Activated CD4-positive, alpha-beta T cell treated with anti-CD3 and anti-CD28 coated beads for 24 hours (primary cell): ENCODE measurements around the gene ABCC6.
"Not testable (repeated sequence)": the region's sequence is repeated elsewhere in the genome, so short reads cannot be mapped to it uniquely, and the experiment has no call there.

Source experiments
- DNase-seq, 2 donors: peaks; one replicate each; pipeline ENCODE4 v3.0.0-alpha.2; 2020; ENCODE audit warnings: low read depth in 2 of 2

Gene ABCC6

DNA sequence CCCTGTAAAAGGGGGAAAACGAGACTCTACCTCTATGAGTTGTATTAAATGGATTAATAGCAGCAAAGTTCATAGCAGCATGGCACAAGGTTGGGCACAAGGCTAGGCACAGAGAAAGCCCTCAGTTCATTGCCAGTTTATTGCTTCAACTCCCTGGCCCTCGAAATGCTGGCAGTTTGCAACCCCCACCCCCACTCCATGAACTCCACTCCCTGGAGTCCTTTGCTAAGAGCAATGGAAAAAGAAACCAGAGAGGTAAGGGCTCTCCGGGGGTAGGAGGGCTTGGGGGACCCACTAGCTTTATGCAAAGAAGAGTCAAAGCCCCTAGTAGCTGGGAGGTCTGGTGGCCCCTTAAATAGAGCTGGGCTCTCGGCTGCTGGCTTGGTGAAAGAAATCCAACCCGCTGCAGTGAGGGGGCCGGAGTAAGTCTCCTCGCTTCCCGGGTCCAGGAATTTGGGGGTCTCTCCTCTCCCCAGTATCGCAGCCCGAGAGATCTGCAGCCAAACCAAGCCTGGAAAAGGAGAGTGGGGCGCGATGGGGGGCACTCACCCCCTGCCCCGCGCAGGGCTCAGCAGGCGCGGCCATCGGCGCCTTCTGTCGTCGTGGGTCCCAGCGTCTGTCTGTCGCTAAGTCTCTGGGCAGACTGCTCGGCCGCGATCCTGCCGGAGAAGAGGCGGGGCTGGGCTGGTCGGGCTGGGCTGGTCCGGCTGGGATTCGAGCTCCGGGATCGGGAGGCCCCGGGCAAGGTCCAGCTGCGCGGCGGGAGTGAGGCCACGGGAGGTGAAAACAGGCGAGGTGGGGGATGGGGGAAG is at the start of gene ABCC6:
Gene ABCC6, minus strand, starts transcription at position 645 of the 812 bp plus-strand sequence. Its CDS starts 60 bp downstream, at position 585.
- DNase-seq = not testable (repeated sequence)

DNA sequence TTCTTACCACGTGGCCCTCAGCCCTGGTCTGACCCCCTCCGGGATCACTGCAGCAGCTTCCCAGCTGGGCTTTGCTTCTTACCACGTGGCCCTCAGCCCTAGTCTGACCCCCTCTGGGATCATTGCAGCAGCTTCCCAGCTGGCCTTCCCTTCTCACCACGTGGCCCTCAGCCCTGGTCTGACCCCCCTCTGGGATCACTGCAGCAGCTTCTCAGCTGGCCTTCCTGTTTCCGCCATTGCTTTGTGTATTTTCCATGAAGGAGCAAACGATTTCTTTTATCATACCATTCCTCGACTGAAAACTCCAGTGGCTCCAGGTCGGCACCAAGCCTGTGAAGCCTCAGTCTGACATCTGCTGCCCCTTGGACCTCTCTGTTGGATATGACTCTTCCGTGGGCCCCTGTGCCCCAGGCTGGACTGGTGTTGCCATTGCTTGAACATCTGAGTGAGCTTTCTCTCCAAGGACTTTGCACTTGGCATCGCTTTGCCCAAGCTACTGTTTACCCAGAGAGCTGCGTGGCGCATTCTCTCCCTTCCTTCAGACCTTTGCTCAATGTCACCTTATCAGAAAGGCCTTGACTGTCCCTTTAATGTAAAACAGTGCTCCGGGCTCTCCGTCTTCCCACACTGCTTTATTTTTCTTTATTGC is 49.4 kb upstream of the ABCC6 start:
- DNase-seq = not testable (repeated sequence)

- not testable (repeated sequence) for DNase-seq
Measured at GRCh38 chr16:16271658-16272057, 48.4 kb upstream of the ABCC6 start.

GRCh38 chr16:16268185-16268808 is 45.0 kb upstream of the ABCC6 start:
- not testable (repeated sequence) for DNase-seq

DNA sequence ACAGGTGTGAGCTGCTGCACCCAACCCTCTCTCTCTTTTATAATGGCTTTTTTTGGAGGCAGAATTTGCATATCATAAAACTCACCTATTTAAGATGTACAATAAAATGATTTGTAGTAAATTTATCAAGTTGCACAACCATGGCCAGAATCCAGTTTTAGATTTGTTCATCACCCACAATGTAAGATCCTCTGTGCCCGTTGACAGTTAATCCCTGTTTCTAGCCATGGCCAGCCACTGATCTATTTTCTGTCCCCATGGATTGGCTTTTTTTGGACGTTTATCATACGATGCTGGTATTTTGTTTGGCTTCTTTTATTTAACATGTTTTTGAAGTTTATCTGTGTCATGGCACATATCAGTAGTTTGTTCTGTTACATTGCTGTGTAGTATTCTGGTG is 44.4 kb upstream of the ABCC6 start:
- not testable (repeated sequence) for DNase-seq

- DNase-seq = not testable (repeated sequence)
Measured at GRCh38 chr16:16265044-16265443, 41.8 kb upstream of the ABCC6 start.

DNA sequence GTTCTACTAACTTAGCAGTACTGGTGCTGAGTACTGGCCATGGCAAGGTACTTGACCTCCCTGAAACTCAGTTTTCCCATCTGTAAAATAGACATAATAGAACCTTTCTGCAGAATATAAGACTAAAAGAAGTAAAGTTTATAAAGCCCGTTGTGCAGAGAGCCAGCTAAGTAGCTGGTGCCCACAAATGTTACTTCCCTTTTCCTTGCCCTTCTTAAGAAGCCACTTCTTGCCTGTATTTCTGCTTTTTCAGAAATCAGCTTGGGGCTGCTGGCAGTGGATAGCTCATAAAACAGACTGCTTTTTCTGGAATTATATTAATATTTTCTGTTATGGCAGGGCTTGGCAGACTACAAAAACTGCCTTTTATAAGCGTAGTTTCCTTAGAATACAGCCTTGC is 40.7 kb upstream of the ABCC6 start:
- DNase-seq = not testable (repeated sequence)

DNA sequence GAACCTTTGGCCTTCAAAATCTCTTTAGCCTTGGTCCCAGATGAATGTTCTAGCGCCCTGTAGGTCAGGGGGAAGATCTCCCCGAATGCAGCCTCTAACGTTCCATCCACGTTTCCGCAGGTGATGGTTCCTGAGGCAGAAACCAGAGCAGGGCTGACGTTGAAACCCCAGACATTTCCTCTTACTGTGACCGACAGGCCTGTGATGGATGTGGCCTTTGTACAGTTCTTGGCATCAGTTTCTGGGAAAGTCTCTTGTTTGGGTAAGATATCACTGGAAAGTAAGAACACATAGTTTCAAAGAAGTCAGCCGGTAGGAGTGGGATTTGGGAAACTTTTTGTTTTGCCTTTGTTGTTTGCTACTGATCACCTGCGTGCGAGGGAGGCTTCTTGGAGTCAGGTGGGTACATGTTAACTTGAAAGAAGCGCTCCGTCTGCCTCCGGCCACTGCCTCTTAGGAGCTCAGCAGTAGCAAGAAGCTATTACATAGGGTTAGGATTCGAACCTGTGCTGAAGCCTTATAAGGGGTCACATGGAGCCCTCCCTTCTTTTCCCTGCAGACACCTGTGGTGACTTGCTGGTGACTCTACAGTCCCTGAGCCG is 39.8 kb upstream of the ABCC6 start:
- DNase-seq = not testable (repeated sequence)

DNA sequence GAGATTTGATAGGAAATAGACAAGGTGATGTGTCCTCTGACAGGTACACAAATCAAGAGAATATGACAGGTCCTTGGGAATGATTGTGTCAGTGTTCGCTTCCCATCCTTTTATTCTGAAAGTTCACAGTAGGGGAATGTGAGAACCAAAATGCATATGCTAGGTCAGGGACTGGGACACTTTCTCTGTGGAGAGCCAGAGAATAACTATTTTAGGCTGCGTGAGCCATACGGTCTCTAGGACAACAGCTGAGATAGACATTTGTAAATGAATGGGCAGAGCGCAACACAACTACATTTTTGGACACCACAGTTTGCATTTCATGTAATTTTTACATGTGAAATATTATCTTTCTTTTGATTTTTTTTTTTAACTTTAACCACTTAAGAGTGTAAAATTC is 36.7 kb upstream of the ABCC6 start:
- DNase-seq = not testable (repeated sequence)

DNA sequence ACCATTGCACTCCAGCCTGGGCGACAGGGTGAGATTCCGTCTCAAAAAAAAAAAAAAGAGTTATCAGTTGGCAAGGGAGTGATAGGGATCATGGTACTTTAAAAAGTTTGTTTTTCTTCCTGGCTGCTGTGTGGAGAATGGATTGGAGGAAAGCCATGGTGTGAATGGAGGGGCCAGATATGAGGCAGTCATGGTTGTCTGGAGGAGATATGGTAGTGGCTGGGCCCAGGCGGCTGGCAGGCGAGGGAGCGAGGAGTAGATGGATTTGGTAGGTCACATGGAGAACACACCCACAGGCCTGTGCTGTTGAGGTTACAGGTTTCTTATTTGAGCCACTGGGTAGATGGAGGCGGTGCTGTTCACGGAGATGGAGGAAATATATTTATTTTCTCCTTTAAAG is 35.5 kb upstream of the ABCC6 start:
- DNase-seq = not testable (repeated sequence)

DNA sequence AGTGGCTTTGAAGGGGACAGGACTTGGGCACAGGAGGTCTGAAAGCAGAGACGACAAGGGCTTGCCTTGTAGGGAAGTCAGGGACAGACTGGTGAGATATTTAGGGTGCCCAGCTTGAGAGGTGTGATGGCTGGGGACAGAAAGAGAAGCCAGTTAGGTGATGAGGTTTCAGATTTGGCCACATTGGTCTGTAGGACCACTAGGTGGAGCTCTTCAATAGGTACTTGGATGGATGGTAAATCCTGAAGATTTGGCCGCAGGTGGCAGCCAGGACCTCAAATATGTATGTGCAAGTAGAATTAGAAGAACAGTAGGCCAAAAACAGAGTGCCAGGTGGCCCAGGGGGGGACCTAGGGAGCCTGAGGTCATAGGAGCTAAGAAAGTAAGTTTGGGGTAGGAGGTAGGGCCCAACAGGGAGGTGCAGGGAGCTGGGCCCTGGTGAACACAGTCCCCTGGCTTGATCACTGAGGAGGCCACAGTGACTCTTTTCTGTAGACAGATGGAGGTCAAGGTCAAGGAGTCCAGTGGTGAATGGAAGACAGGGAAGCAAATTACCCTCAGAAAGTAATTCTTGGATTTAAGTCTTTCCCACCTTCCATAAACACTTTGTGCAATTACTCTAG is 34.1 kb upstream of the ABCC6 start:
- DNase-seq = not testable (repeated sequence)

- not testable (repeated sequence) for DNase-seq
Measured at GRCh38 chr16:16252377-16252776, 29.1 kb upstream of the ABCC6 start.

GRCh38 chr16:16249621-16250330 is 26.5 kb upstream of the ABCC6 start:
- not testable (repeated sequence) for DNase-seq

DNA sequence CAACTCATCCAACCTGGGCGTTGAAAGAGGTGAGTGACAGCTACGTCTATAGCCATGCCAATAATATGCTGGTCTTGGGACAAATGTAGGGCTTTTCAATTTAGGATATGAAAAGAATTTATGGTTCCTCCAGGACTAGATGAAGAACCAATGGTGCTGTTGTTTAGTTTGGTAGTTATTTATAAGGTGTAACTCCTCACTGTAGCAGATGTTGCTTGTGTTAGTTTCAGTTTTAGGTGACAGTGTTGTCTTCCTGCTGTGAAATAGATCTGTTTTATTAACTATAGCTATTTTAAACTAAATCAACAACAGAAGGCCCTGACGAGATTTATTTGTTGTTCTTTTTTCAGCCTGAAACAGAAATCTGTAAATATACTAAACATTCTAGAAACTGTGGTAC is 24.1 kb upstream of the ABCC6 start:
- not testable (repeated sequence) for DNase-seq

GRCh38 chr16:16246578-16247262 is 23.4 kb upstream of the ABCC6 start:
- DNase-seq = not testable (repeated sequence)

DNA sequence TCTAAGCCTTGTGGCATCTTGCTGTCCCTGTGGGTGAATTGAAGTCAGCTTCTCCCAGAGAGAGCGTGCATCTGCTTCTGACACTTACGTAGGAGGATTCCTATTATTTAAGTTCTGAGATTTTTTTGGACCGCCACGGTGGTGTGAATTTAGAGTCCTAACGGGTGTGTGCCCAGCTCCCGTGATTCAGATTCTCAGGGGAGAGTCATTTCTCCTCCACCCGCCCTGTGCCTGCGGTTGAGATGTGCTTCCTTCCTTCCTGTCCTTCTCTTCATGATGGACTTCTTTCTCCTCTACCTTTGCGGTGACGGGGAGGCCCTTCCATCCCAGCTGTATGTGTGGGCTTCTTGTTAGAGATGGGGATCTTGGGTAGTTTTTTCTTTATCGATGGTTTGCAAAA is 20.6 kb upstream of the ABCC6 start:
- not testable (repeated sequence) for DNase-seq

GRCh38 chr16:16240667-16241066 is 17.4 kb upstream of the ABCC6 start:
- not testable (repeated sequence) for DNase-seq

- DNase-seq = not testable (repeated sequence)
Measured at GRCh38 chr16:16237738-16238137, 14.4 kb upstream of the ABCC6 start.

- not testable (repeated sequence) for DNase-seq
Measured at GRCh38 chr16:16237071-16237470, 13.8 kb upstream of the ABCC6 start.

GRCh38 chr16:16232692-16233061 is 9.4 kb upstream of the ABCC6 start:
- not testable (repeated sequence) for DNase-seq
